Measurements from ENCODE around the gene CALU.

GRCh38 chr7:128804484-128804883, 65.3 kb downstream of the CALU start:
- TF ChIP-seq CTCF (IDR thresholded peaks at IDR 0.05) (no peak), POLR2A (IDR thresholded peaks at IDR 0.05) (no peak)
